ENCODE results near the gene CYBRD1.
"Not testable (repeated sequence)": the region's sequence is repeated elsewhere in the genome, so short reads cannot be mapped to it uniquely, and the experiment has no call there.

The CYBRD1 gene

GRCh38 chr2:171516793-171517192, 5.5 kb upstream of the CYBRD1 start:
- no peak for DNase-seq

GRCh38 chr2:171520471-171520870, 1.8 kb upstream of the CYBRD1 start:
- no peak for DNase-seq

- no peak for DNase-seq
Measured at GRCh38 chr2:171521361-171522051, 768 bp upstream of the CYBRD1 start.

GRCh38 chr2:171522788-171523087, 464 bp downstream of the CYBRD1 start:
- peak; percentile 67 for DNase-seq

GRCh38 chr2:171523088-171524017, 1.1 kb downstream of the CYBRD1 start:
- DNase-seq, result peak; percentile 89

GRCh38 chr2:171524018-171524401, 1.7 kb downstream of the CYBRD1 start:
- DNase-seq, result no peak

- DNase-seq, result no peak
Measured at GRCh38 chr2:171529914-171530313, 7.6 kb downstream of the CYBRD1 start.

- DNase-seq, result no peak
Measured at GRCh38 chr2:171530378-171530777, 8.1 kb downstream of the CYBRD1 start.

- DNase-seq, result not testable (repeated sequence)
Measured at GRCh38 chr2:171530859-171531258, 8.6 kb downstream of the CYBRD1 start.

- DNase-seq, result no peak
Measured at GRCh38 chr2:171531291-171531690, 9.0 kb downstream of the CYBRD1 start.

GRCh38 chr2:171531836-171532450, 9.7 kb downstream of the CYBRD1 start:
- DNase-seq, result no peak

GRCh38 chr2:171533331-171533730, 11.1 kb downstream of the CYBRD1 start:
- no peak for DNase-seq

- DNase-seq, result not testable (repeated sequence)
Measured at GRCh38 chr2:171535528-171535927, 13.3 kb downstream of the CYBRD1 start.

GRCh38 chr2:171540437-171540836, 18.2 kb downstream of the CYBRD1 start:
- DNase-seq, result no peak

- no peak for DNase-seq
Measured at GRCh38 chr2:171541202-171541887, 19.1 kb downstream of the CYBRD1 start.

GRCh38 chr2:171545086-171545485, 22.8 kb downstream of the CYBRD1 start:
- DNase-seq, result no peak

GRCh38 chr2:171547256-171547655, 25.0 kb downstream of the CYBRD1 start:
- DNase-seq, result no peak

GRCh38 chr2:171547720-171548119, 25.4 kb downstream of the CYBRD1 start:
- no peak for DNase-seq

GRCh38 chr2:171550613-171551012, 28.3 kb downstream of the CYBRD1 start:
- DNase-seq, result no peak

GRCh38 chr2:171551836-171552235, 29.6 kb downstream of the CYBRD1 start:
- DNase-seq, result no peak

GRCh38 chr2:171553236-171553635, 31.0 kb downstream of the CYBRD1 start:
- DNase-seq, result no peak

- no peak for DNase-seq
Measured at GRCh38 chr2:171553858-171554257, 31.6 kb downstream of the CYBRD1 start.

GRCh38 chr2:171554991-171555615, 32.8 kb downstream of the CYBRD1 start:
- DNase-seq, result no peak

Data from islet precursor cell (in vitro differentiated cells).